Breast epithelium (tissue), 4 donors: ENCODE measurements around the gene KRT83. TPM values are rescaled to one million over a fixed set of nuclear protein-coding genes. Genes with fewer than 3 reads are reported as not detected.

Source experiments
- DNase-seq, 2 donors: peaks; one replicate each; pipeline ENCODE4 v3.0.0-alpha.2; 2019; ENCODE audit warnings: low spot score in 2 of 2
- H3K27ac ChIP-seq, 2 donors: fragments of 200-600 bp; sonication (generic) in 1 of 2; one replicate each; pipeline ENCODE4 v1.5.1; 2016 to 2019; ENCODE audit warnings: mild to moderate bottlenecking in 1 of 2
- H3K27me3 ChIP-seq, 2 donors: fragments of 200-600 bp; sonication (generic) in 1 of 2; one replicate each; pipeline versions ENCODE4 v1.5.1 to v1.6.0; 2017 to 2019; ENCODE audit warnings: control low read depth in 1 of 2, mild to moderate bottlenecking in 1 of 2
- H3K36me3 ChIP-seq: fragments of 200-600 bp; one replicate; pipeline ENCODE4 v1.5.1; 2019
- H3K4me1 ChIP-seq, 2 donors: fragments of 200-600 bp; sonication (generic); one replicate each; pipeline ENCODE4 v1.5.1; 2016 to 2019; ENCODE audit warnings: control low read depth in 1 of 2
- H3K4me3 ChIP-seq, 3 donors: fragments of 200-600 bp; sonication (generic); 1 replicate in 2 of 3; 2 replicates in 1 of 3; pipeline ENCODE4 v1.5.1; 2016 to 2019; ENCODE audit warnings: mild to moderate bottlenecking in 3 of 3, moderate library complexity in 2 of 3
- H3K9me3 ChIP-seq, 2 donors: fragments of 200-600 bp; sonication (generic) in 1 of 2; one replicate each; pipeline ENCODE4 v1.5.1; 2016 to 2019; ENCODE audit warnings: control low read depth in 1 of 2
- POLR2A ChIP-seq: fragments of 450-650 bp; IDR thresholded peaks from one replicate; pipeline ENCODE4 v1.6.1; 2016; ENCODE audit warnings: antibody characterized with exemption, mild to moderate bottlenecking, moderate library complexity
- POLR2AphosphoS5 ChIP-seq, 3 donors: sonication (generic); formaldehyde crosslinking; IDR thresholded peaks; one replicate each; pipeline ENCODE4 v1.6.1; 2017; ENCODE audit warnings: antibody characterized with exemption in 3 of 3
- intact Hi-C: fragments of 100-400 bp; cut with DNase I; formaldehyde crosslinking; loops from one replicate; pipeline ENCODE4 v1.15.1; 2023; ENCODE audit warnings: low total_unique reads
- total RNA-seq, 3 donors: library from RNA; depleted of rRNA; stranded (reverse); fragments of >200 nt; gene quantifications; one replicate each; pipeline ENCODE4 v1.1.0, GENCODE V29; 2016
- TF ChIP-seq, protein P1 (sequence below), 3 donors: fragments of 450-650 bp; IDR thresholded peaks; one replicate each; pipeline ENCODE4 v1.5.1; 2016 to 2017; ENCODE audit warnings: antibody characterized with exemption in 3 of 3, mild to moderate bottlenecking in 3 of 3, moderate library complexity in 3 of 3

KRT83 gene
- total RNA-seq, 3 donors from 2014 or later = 0.33 to 0.59 TPM; not detected in 1

DNA sequence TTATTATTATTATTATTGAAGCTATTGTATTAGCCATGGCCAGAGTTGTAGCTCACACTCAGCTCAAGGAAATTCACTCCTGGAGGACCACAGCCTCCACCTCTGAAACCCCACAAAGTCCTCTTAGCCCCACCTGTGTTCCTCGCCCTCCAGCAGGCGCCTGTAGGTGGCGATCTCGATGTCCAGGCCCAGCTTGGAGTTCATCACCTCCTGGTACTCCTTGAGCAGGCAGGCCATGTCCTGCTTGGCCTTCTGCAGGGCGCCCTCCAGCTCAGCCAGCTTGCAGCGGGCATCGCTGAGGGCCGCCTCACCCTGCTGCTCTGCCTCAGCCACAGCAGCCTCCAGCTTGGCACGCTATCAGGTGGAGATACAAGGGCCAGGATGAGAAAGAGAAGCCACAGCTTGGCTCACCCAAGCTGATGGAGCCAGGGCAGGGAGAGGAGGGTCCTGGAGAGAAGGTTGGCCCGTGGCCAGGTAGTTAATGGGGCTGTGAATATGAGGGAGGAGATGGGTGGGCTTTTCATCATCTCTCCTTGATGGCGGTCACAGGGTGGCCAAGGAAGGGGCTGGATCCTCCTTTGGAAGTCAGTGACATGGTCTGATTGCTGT is 41.0 kb upstream of the KRT83 start:
- no peaks in the 10 kb centered on the region for H3K9me3 ChIP-seq
- H3K4me1 ChIP-seq = no peaks in the 10 kb centered on the region
- no peak overlapping the region for H3K27ac ChIP-seq
- peak in 1 of 2 donors; percentile 48 for DNase-seq
- TF ChIP-seq, protein P1, sequence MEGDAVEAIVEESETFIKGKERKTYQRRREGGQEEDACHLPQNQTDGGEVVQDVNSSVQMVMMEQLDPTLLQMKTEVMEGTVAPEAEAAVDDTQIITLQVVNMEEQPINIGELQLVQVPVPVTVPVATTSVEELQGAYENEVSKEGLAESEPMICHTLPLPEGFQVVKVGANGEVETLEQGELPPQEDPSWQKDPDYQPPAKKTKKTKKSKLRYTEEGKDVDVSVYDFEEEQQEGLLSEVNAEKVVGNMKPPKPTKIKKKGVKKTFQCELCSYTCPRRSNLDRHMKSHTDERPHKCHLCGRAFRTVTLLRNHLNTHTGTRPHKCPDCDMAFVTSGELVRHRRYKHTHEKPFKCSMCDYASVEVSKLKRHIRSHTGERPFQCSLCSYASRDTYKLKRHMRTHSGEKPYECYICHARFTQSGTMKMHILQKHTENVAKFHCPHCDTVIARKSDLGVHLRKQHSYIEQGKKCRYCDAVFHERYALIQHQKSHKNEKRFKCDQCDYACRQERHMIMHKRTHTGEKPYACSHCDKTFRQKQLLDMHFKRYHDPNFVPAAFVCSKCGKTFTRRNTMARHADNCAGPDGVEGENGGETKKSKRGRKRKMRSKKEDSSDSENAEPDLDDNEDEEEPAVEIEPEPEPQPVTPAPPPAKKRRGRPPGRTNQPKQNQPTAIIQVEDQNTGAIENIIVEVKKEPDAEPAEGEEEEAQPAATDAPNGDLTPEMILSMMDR (IDR thresholded peaks at IDR 0.05) = no peak
- TF ChIP-seq POLR2A (no peak), POLR2AphosphoS5 (IDR thresholded peaks at IDR 0.05) (no peak)
- H3K4me3 ChIP-seq = no peak overlapping the region
- H3K27me3 ChIP-seq = no peaks in the 10 kb centered on the region
- intact Hi-C loops = loop anchor here (10.0 kb wide), 1 partner anchor 513 kb away; no protein-coding TSS in a partner anchor
- no peaks in the 10 kb centered on the region for H3K36me3 ChIP-seq

DNA sequence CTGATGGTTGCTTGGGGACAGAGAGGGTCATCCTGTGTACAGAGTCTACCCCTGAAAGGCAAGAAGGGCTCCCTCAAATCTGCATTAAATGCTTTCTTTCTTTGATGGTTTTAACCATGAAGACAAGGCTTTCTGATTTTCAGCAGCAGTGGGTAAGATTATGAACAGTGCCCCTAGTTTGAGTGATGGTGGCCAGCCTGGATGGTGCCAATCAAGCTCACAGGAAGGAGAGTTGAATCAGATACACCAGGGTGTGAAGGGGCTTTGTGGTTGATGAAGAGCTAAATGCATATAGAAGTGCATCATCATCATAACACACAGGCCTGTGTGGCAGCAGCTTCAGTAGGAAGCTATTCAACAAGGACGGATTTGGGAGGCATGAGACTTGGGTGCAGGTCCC is 40.4 kb upstream of the KRT83 start:
- Histone ChIP-seq H3K36me3 (no peaks in the 10 kb centered on the region), H3K9me3 (no peaks in the 10 kb centered on the region), H3K4me1 (no peaks in the 10 kb centered on the region), H3K27me3 (no peaks in the 10 kb centered on the region), H3K4me3 (no peak overlapping the region), H3K27ac (no peak overlapping the region)
- TF ChIP-seq, protein P1 (IDR thresholded peaks at IDR 0.05) = no peak
- TF ChIP-seq POLR2AphosphoS5 (IDR thresholded peaks at IDR 0.05) (no peak), POLR2A (no peak)
- peak in 1 of 2 donors; percentile 1 for DNase-seq
- intact Hi-C loops = loop anchor here (10.0 kb wide), 1 partner anchor 513 kb away; no protein-coding TSS in a partner anchor

DNA sequence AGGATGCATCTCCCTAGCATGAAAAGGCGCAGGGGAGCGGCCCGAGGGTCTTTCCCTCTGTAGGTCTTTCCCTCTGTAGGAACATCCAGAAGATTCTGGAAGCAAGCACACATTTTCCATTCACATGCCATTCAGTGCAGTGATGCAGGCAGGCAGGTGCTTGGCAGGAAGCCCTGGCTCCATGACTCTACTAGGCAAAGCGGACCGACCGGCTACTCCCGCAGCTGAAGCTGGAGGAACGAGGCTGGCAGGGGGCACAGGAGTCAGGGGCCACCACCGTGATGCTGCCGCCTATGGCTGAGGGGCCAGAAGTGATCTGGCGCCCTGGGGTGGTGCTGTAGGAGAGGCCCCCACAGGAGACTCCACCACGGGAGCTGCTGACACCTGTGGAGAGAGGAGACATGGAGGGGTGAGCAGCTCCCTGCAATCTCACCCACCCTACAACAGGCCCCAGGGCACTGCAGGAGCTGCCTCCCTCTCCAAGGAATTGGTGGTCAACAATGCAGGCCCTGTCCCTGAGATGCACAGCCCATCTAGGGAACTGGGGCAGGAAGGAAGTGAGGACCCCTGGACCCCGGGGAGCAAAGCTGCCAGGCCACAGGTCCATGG is 39.6 kb upstream of the KRT83 start:
- TF ChIP-seq, protein P1 (IDR thresholded peaks at IDR 0.05) = no peak
- TF ChIP-seq POLR2AphosphoS5 (IDR thresholded peaks at IDR 0.05) = no peak
- TF ChIP-seq POLR2A = no peak
- H3K27ac ChIP-seq = no peak overlapping the region
- DNase-seq = peak; percentile 71 to 75
- no peaks in the 10 kb centered on the region for H3K27me3 ChIP-seq
- intact Hi-C loops = loop anchor here (10.0 kb wide), 1 partner anchor 514 kb away; no protein-coding TSS in a partner anchor
- H3K36me3 ChIP-seq = no peaks in the 10 kb centered on the region
- H3K4me1 ChIP-seq = no peaks in the 10 kb centered on the region
- H3K4me3 ChIP-seq = no peak overlapping the region
- H3K9me3 ChIP-seq = no peaks in the 10 kb centered on the region

DNA sequence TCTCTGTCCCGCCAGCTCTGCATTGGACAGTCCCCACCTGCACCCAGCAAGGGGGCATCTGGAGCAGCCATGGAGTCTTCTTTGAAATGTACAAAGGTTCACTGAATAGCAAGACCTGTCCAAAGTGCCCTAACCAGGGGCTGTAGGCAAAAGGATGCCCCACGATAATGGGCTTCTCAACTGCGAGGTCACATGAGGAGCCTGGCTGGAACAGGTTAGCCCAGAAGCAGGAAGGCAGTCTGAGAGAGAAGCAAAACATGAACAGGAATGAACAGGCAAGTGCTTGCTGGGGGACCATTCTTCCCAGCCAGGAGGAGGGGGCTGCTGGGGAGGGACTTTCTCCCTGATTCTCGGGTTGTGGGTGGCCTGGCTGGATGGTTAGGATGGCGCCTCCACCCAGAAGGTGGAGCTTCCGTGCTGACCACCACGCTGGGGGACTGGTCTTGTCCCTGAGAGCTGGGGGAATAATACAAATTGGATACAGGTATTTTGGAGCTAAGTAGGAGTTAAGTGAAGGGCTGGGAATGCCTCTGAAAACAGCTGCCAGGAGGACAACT is 39.0 kb upstream of the KRT83 start:
- Histone ChIP-seq H3K27ac (no peak overlapping the region), H3K4me1 (no peaks in the 10 kb centered on the region), H3K36me3 (no peaks in the 10 kb centered on the region), H3K27me3 (no peaks in the 10 kb centered on the region), H3K9me3 (no peaks in the 10 kb centered on the region), H3K4me3 (no peak overlapping the region)
- TF ChIP-seq POLR2AphosphoS5 (IDR thresholded peaks at IDR 0.05) (no peak), POLR2A (no peak)
- TF ChIP-seq, protein P1 (IDR thresholded peaks at IDR 0.05) = no peak
- intact Hi-C loops = loop anchor here (10.0 kb wide), 1 partner anchor 515 kb away; no protein-coding TSS in a partner anchor
- no peak for DNase-seq

DNA sequence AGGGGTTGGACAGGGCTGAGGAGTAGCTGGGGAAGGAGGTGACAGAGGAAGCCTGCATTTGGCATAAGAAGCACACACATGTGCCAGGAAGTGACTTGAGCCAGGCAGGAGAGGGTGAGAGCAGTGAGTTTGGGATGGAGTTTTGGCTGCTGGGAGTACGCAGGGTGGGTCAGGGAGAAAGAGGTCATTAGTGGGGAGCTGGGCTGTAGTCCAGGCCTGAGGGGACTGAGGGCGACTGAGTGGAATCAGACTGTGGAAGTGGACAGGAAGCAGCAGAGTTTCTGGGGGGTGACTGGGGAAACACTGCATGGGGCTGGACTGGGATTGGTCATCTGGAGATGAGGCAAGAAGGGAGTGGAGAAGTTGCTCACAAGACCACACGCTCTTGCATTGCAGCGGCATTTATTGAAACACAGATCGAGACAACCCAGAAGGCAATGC is 38.4 kb upstream of the KRT83 start:
- Histone ChIP-seq H3K27ac (no peak overlapping the region), H3K9me3 (no peaks in the 10 kb centered on the region), H3K4me3 (no peak overlapping the region), H3K27me3 (no peaks in the 10 kb centered on the region), H3K36me3 (no peaks in the 10 kb centered on the region), H3K4me1 (no peaks in the 10 kb centered on the region)
- TF ChIP-seq POLR2A (no peak), POLR2AphosphoS5 (IDR thresholded peaks at IDR 0.05) (no peak)
- TF ChIP-seq, protein P1 (IDR thresholded peaks at IDR 0.05) = no peak
- intact Hi-C loops = loop anchor here (10.0 kb wide), 1 partner anchor 515 kb away; no protein-coding TSS in a partner anchor
- peak in 1 of 2 donors; percentile 37 for DNase-seq
